ENCODE measurements around the gene BTNL3.

The BTNL3 gene

GRCh38 chr5:181047921-181048320 is 59.3 kb downstream of the BTNL3 start:
- DNase-seq (ENCODE audit: low read depth in 2 of 2): no peak

GRCh38 chr5:181050016-181050415 is 61.4 kb downstream of the BTNL3 start:
- no peak for DNase-seq (ENCODE audit: low read depth in 2 of 2)

- DNase-seq (ENCODE audit: low read depth in 2 of 2): no peak
Observed at GRCh38 chr5:181051841-181052671, 63.4 kb downstream of the BTNL3 start.

GRCh38 chr5:181052672-181053487 is 64.2 kb downstream of the BTNL3 start:
- no peak for DNase-seq (ENCODE audit: low read depth in 2 of 2)

DNA sequence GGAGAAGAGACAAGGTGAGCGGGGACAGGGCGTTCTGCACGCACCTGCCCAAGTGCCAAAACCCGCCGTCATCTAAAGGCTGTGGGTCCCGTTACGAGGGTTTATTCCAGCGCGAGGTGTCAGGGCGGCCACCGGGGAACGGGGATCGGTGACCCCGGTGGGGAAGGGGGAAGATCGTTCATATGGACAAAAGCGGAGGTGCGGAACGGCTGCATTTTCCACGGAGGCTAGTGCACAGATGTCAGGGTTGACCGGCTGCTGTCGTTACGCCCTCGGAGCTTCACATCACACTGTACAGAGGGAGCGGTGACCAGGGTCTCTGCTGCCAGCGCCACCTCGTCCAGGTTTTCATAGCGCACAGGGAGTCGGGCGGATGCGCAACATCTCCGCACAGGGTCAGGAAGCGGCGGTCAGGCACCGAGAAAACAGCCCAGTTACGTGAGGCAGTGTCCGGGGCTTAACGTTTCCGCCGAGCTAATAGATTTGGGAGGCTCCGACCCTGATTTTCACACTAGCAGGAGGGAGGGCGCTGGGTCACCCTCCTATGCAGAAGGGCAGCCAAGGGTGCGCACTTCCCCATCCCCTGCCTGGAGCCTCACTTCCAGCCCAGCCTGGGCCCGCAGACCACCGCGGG is 65.0 kb downstream of the BTNL3 start:
- no peak for DNase-seq (ENCODE audit: low read depth in 2 of 2)

- DNase-seq (ENCODE audit: low read depth in 2 of 2): no peak
Observed at GRCh38 chr5:181054138-181054537, 65.5 kb downstream of the BTNL3 start.

DNA sequence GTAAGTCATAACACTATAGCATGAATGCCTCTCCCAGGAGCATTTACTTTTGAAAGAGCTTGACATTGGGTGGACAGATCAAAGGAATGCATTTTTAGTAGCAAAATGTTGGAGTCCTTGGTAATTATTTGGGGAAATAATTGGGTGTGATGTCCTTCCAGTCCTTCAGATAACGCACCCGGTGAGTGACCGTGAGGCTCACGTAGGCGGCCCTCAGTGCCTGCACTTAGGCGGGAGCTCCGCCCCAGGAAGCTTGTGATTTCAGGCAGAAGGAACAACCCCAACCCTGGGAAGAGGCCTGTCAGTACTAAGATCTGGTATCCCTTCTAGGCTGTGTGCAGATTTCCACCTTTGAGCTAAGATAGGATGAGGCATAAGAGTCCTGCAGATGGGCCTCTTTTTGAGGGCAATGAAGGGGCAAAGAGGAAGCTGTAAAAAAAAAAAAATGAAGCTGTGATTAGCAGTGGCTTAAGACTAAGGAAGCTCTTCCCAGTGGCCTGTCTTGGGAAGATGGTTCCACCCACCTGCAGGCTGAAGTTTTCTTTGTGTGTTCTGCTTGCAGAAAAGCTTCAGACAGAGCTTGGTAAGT is 66.3 kb downstream of the BTNL3 start:
- no peak for DNase-seq (ENCODE audit: low read depth in 2 of 2)

Data from stimulated activated CD8-positive, alpha-beta memory T cell treated with anti-CD3 and anti-CD28 coated beads, Interleukin-7, amount 100 ng/mL, for 4 hours (primary cell).